Esophagus muscularis mucosa (tissue), 4 donors: ENCODE measurements around the gene KCNH1.

Experiments used
- CTCF ChIP-seq, 3 experiments: fragments of 200-600 bp in 2 of 3; fragments of 450-650 bp in 1 of 3; sonication (generic) in 2 of 3; IDR thresholded peaks; one replicate each; pipeline ENCODE4 v1.5.1; 2017 to 2019; ENCODE audit warnings: antibody characterized with exemption in 3 of 3, mild to moderate bottlenecking in 2 of 3, moderate library complexity in 1 of 3
- EP300 ChIP-seq: sonication (generic); formaldehyde crosslinking; IDR thresholded peaks from one replicate; pipeline ENCODE4 v1.6.1; 2017; ENCODE audit warnings: antibody characterized with exemption
- POLR2A ChIP-seq: fragments of 450-650 bp; IDR thresholded peaks from one replicate; pipeline ENCODE4 v1.6.1; 2017; ENCODE audit warnings: antibody characterized with exemption, moderate library complexity, mild to moderate bottlenecking, low read depth
- POLR2AphosphoS5 ChIP-seq, 2 donors: sonication (generic); formaldehyde crosslinking; IDR thresholded peaks; one replicate each; pipeline ENCODE4 v1.6.1; 2017; ENCODE audit warnings: antibody characterized with exemption in 2 of 2

DNA sequence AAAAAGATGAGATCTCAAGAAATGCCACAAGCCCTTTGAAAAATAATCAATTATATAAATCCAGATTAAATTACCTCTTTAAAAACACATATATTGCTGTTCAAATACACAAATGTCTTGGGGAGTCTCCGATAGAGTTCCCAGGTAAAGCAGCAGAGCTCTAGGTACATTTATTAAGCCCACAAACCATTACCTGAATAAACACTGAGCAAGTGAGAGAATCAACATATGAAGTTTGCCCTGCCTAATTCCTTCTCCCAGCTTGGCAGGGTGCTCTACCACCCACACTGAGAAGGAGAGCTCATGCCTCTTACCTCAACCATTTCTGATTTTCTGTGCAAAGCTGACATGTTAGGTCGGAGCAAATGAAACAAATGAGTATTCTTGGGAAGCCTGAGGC is 402.4 kb downstream of the KCNH1 start:
- TF ChIP-seq POLR2A (no peak), CTCF (IDR thresholded peaks at IDR 0.05) (no peak), EP300 (no peak), POLR2AphosphoS5 (IDR thresholded peaks at IDR 0.05) (no peak)
